ENCODE results near the gene GIGYF2. TPM values are rescaled to one million over a fixed set of nuclear protein-coding genes. Genes with fewer than 3 reads are reported as not detected.

The GIGYF2 gene
- total and polyA plus RNA-seq, 4 donors: 10.6 to 50.5 (median 26.7) TPM

- no peaks in the 10 kb centered on the region for H3K27me3 ChIP-seq (ENCODE audit: control insufficient read depth in 4 of 4, insufficient read depth in 4 of 4, low read length in 3 of 4)
- H3K4me3 ChIP-seq (ENCODE audit: low read depth in 1 of 3, low read length in 3 of 3): no peak overlapping the region
- H3K9ac ChIP-seq (ENCODE audit: low read depth in 1 of 2, low read length in 2 of 2): no peak overlapping the region
- H3K4me1 ChIP-seq (ENCODE audit: control insufficient read depth in 4 of 4, insufficient read depth in 4 of 4, low read length in 3 of 4): no peaks in the 10 kb centered on the region
- H3K36me3 ChIP-seq (ENCODE audit: control insufficient read depth in 4 of 4, insufficient read depth in 3 of 4, low read depth in 1 of 4, low read length in 3 of 4): peaks cover 4 to 31% (median 21%) of the 10 kb centered on the region in 4 donors
- H3K27ac ChIP-seq (ENCODE audit: low read depth in 1 of 2, low read length in 2 of 2): no peak overlapping the region
- H3K9me3 ChIP-seq (ENCODE audit: control insufficient read depth in 4 of 4, low read length in 3 of 4): no peaks in the 10 kb centered on the region
- TF ChIP-seq RAD21 (IDR thresholded peaks at IDR 0.05) (no peak), CTCF (IDR thresholded peaks at IDR 0.05; ENCODE audit: low read depth, low read length, missing input control) (no peak), SP1 (IDR thresholded peaks at IDR 0.05) (no peak), REST (IDR thresholded peaks at IDR 0.05) (no peak), EGR1 (IDR thresholded peaks at IDR 0.05; ENCODE audit: low read depth in 2 of 2) (no peak), ATF3 (IDR thresholded peaks at IDR 0.05) (no peak), HNF4G (IDR thresholded peaks at IDR 0.05) (no peak), YY1 (IDR thresholded peaks at IDR 0.05) (no peak), FOXA1 (IDR thresholded peaks at IDR 0.05) (no peak), HNF4A (conservative IDR thresholded peaks at IDR 0.05) (no peak), FOXA2 (IDR thresholded peaks at IDR 0.05) (no peak), RXRA (IDR thresholded peaks at IDR 0.05) (no peak), TAF1 (conservative IDR thresholded peaks at IDR 0.05) (no peak), JUND (IDR thresholded peaks at IDR 0.05) (no peak), GABPA (IDR thresholded peaks at IDR 0.05 in 1 of 2, conservative IDR thresholded peaks at IDR 0.05 in 1 of 2) (no peak), NR2F2 (IDR thresholded peaks at IDR 0.05) (no peak)
- TF ChIP-seq, protein P1, sequence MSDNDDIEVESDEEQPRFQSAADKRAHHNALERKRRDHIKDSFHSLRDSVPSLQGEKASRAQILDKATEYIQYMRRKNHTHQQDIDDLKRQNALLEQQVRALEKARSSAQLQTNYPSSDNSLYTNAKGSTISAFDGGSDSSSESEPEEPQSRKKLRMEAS (IDR thresholded peaks at IDR 0.05): no peak
- TF ChIP-seq, protein P2, sequence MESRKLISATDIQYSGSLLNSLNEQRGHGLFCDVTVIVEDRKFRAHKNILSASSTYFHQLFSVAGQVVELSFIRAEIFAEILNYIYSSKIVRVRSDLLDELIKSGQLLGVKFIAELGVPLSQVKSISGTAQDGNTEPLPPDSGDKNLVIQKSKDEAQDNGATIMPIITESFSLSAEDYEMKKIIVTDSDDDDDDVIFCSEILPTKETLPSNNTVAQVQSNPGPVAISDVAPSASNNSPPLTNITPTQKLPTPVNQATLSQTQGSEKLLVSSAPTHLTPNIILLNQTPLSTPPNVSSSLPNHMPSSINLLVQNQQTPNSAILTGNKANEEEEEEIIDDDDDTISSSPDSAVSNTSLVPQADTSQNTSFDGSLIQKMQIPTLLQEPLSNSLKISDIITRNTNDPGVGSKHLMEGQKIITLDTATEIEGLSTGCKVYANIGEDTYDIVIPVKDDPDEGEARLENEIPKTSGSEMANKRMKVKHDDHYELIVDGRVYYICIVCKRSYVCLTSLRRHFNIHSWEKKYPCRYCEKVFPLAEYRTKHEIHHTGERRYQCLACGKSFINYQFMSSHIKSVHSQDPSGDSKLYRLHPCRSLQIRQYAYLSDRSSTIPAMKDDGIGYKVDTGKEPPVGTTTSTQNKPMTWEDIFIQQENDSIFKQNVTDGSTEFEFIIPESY (IDR thresholded peaks at IDR 0.05): no peak
- DNase-seq (ENCODE audit: low spot score): no peak
These were observed 73.1 kb downstream of the GIGYF2 start for GRCh38 chr2:232770207-232770606.
